RWPE1 (cell line): ENCODE measurements around the gene PDE11A.
"Not testable (repeated sequence)": the region's sequence is repeated elsewhere in the genome, so short reads cannot be mapped to it uniquely, and the experiment has no call there.

ENCODE experiments used
- CTCF ChIA-PET: fragments of 350-600 bp; sonication (Branson Sonifier 250); formaldehyde crosslinking; extraction: SDS; loops from one replicate; lab custom pipeline; 2021; lab: Yijun Ruan, JAX
- POLR2A ChIA-PET: fragments of 400-600 bp; formaldehyde crosslinking; extraction: SDS; loops from one replicate; lab custom pipeline; 2020; ENCODE audit warnings: antibody characterized with exemption; ENCODE audit not compliant: low non-redundant PET; lab: Yijun Ruan, JAX
- DNase-seq: peaks from one replicate; pipeline ENCODE4 v3.0.0; 2012; ENCODE audit warnings: low spot score
- H3K27ac ChIP-seq: fragments of 450-650 bp; 2 replicates; pipeline ENCODE4 v1.5.1; 2017
- CTCF ChIP-seq: fragments of 450-650 bp; conservative IDR thresholded peaks from 2 replicates; pipeline ENCODE4 v1.5.1; 2017; ENCODE audit warnings: low read depth, mild to moderate bottlenecking

PDE11A gene

GRCh38 chr2:177852389-177852788 is 220.2 kb downstream of the PDE11A start:
- ChIA-PET CTCF (interaction anchor here (0.6 kb wide), 1 partner anchor 517 kb away, joined by 3 read pairs; no protein-coding TSS in a partner anchor), POLR2A (no interaction called here)
- no peak for DNase-seq
- no peak overlapping the region for H3K27ac ChIP-seq
- no peak for TF ChIP-seq CTCF

GRCh38 chr2:177843188-177843587 is 229.4 kb downstream of the PDE11A start:
- no peak for TF ChIP-seq CTCF
- H3K27ac ChIP-seq: no peak overlapping the region
- DNase-seq: no peak
- CTCF ChIA-PET: no interaction called here
- POLR2A ChIA-PET: no interaction called here

GRCh38 chr2:177842243-177842642 is 230.3 kb downstream of the PDE11A start:
- ChIA-PET POLR2A (no interaction called here), CTCF (no interaction called here)
- no peak overlapping the region for H3K27ac ChIP-seq
- TF ChIP-seq CTCF: no peak
- no peak for DNase-seq

GRCh38 chr2:177835418-177836204 is 237.0 kb downstream of the PDE11A start:
- CTCF ChIA-PET: interaction anchor here (0.5 to 0.6 kb wide), 2 partner anchors 55 to 73 kb away, joined by 3 to 4 read pairs; no protein-coding TSS in a partner anchor
- POLR2A ChIA-PET, H3K27ac ChIP-seq, DNase-seq: not testable (repeated sequence)

- H3K27ac ChIP-seq: no peak overlapping the region
- ChIA-PET CTCF (no interaction called here), POLR2A (no interaction called here)
- no peak for TF ChIP-seq CTCF
- DNase-seq: no peak
Observed at GRCh38 chr2:177832611-177833433, 239.8 kb downstream of the PDE11A start.

GRCh38 chr2:177830881-177831386 is 241.6 kb downstream of the PDE11A start:
- H3K27ac ChIP-seq: no peak overlapping the region
- no peak for DNase-seq
- POLR2A ChIA-PET: no interaction called here
- CTCF ChIA-PET: no interaction called here
- TF ChIP-seq CTCF: no peak
